Esophagus muscularis mucosa (tissue), 4 donors: Measurements from ENCODE around the gene PCDH15. TPM values are rescaled to one million over a fixed set of nuclear protein-coding genes. Genes with fewer than 3 reads are reported as not detected.

Experiments
- DNase-seq: peaks from one replicate; pipeline ENCODE4 v3.0.0-alpha.2; 2017; ENCODE audit errors: extremely low spot score
- H3K27ac ChIP-seq, 4 donors: fragments of 200-600 bp; sonication (generic); replicated peaks in 1 of 4; 1 replicate in 3 of 4; 2 replicates in 1 of 4; pipeline ENCODE4 v1.5.1; 2016 to 2019; ENCODE audit warnings: mild to moderate bottlenecking in 1 of 4
- H3K27me3 ChIP-seq, 4 donors: fragments of 200-600 bp; sonication (generic); one replicate each; pipeline versions ENCODE4 v1.5.1 to v1.6.0; 2016 to 2019
- H3K36me3 ChIP-seq, 4 donors: fragments of 200-600 bp; sonication (generic); one replicate each; pipeline ENCODE4 v1.5.1; 2016 to 2019
- H3K4me1 ChIP-seq, 4 donors: fragments of 200-600 bp; sonication (generic); one replicate each; pipeline ENCODE4 v1.5.1; 2016 to 2019
- H3K4me3 ChIP-seq, 4 donors: fragments of 200-600 bp; sonication (generic); 1 replicate in 2 of 4; 2 replicates in 2 of 4; pipeline ENCODE4 v1.5.1; 2016 to 2019; ENCODE audit warnings: mild to moderate bottlenecking in 4 of 4, moderate library complexity in 1 of 4
- H3K9me3 ChIP-seq, 4 donors: fragments of 200-600 bp; sonication (generic); 1 replicate in 3 of 4; 2 replicates in 1 of 4; pipeline ENCODE4 v1.5.1; 2016 to 2019
- CTCF ChIP-seq, 3 experiments: fragments of 200-600 bp in 2 of 3; fragments of 450-650 bp in 1 of 3; sonication (generic) in 2 of 3; IDR thresholded peaks; one replicate each; pipeline ENCODE4 v1.5.1; 2017 to 2019; ENCODE audit warnings: antibody characterized with exemption in 3 of 3, mild to moderate bottlenecking in 2 of 3, moderate library complexity in 1 of 3
- EP300 ChIP-seq: sonication (generic); formaldehyde crosslinking; IDR thresholded peaks from one replicate; pipeline ENCODE4 v1.6.1; 2017; ENCODE audit warnings: antibody characterized with exemption
- POLR2A ChIP-seq: fragments of 450-650 bp; IDR thresholded peaks from one replicate; pipeline ENCODE4 v1.6.1; 2017; ENCODE audit warnings: antibody characterized with exemption, moderate library complexity, mild to moderate bottlenecking, low read depth
- POLR2AphosphoS5 ChIP-seq, 2 donors: sonication (generic); formaldehyde crosslinking; IDR thresholded peaks; one replicate each; pipeline ENCODE4 v1.6.1; 2017; ENCODE audit warnings: antibody characterized with exemption in 2 of 2
- WGBS: methylation state at CpG from one replicate; pipeline ENCODE4 v1.1.5; 2018; 5-methylcytosine and 5-hydroxymethylcytosine counted together
- intact Hi-C: fragments of 100-400 bp; cut with DNase I; formaldehyde crosslinking; loops from one replicate; pipeline ENCODE4 v1.15.1; 2023
- total RNA-seq, 4 donors: library from RNA; depleted of rRNA; stranded (reverse); fragments of >200 nt; gene quantifications; one replicate each; pipeline versions ENCODE4 v1.1.0 to v1.2.1, GENCODE V29; 2016

Gene PCDH15
- total RNA-seq, 4 donors from 2014 or later = 0.13 to 0.50 TPM; not detected in 2

GRCh38 chr10:54796881-54797280 lies 4.2 kb downstream of the PCDH15 start:
- Histone ChIP-seq H3K27ac (no peak overlapping the region), H3K27me3 (no peaks in the 10 kb centered on the region), H3K4me3 (no peak overlapping the region), H3K9me3 (no peaks in the 10 kb centered on the region), H3K4me1 (peaks cover 0 to 5% (median 2%) of the 10 kb centered on the region in 4 donors), H3K36me3 (no peaks in the 10 kb centered on the region)
- intact Hi-C loops = no loop called here
- TF ChIP-seq POLR2A (no peak), EP300 (no peak), CTCF (IDR thresholded peaks at IDR 0.05) (no peak), POLR2AphosphoS5 (IDR thresholded peaks at IDR 0.05) (no peak)
- WGBS = 64% methylated on average over 3 of the region's 3 CpGs
- DNase-seq = no peak

GRCh38 chr10:54776622-54777021 lies 24.4 kb downstream of the PCDH15 start:
- Histone ChIP-seq H3K27ac (no peak overlapping the region), H3K27me3 (no peaks in the 10 kb centered on the region), H3K9me3 (no peaks in the 10 kb centered on the region), H3K36me3 (no peaks in the 10 kb centered on the region), H3K4me3 (no peak overlapping the region), H3K4me1 (no peaks in the 10 kb centered on the region)
- WGBS = 89% methylated on average over 4 of the region's 4 CpGs
- no peak for TF ChIP-seq POLR2AphosphoS5 (IDR thresholded peaks at IDR 0.05)
- TF ChIP-seq EP300 = no peak
- no peak for TF ChIP-seq POLR2A
- no peak for TF ChIP-seq CTCF (IDR thresholded peaks at IDR 0.05)
- intact Hi-C loops = no loop called here
- no peak for DNase-seq

- no peaks in the 10 kb centered on the region for H3K27me3 ChIP-seq
- H3K4me3 ChIP-seq = no peak overlapping the region
- no peak for TF ChIP-seq POLR2A
- TF ChIP-seq POLR2AphosphoS5 (IDR thresholded peaks at IDR 0.05) = no peak
- TF ChIP-seq CTCF (IDR thresholded peaks at IDR 0.05) = no peak
- TF ChIP-seq EP300 = no peak
- intact Hi-C loops = no loop called here
- H3K27ac ChIP-seq = no peak overlapping the region
- H3K36me3 ChIP-seq = no peaks in the 10 kb centered on the region
- DNase-seq = no peak
- no peaks in the 10 kb centered on the region for H3K9me3 ChIP-seq
- 85% methylated on average over 6 of the region's 6 CpGs for WGBS
- H3K4me1 ChIP-seq = no peaks in the 10 kb centered on the region
These were observed 28.4 kb downstream of the PCDH15 start for GRCh38 chr10:54772468-54773122.

- no peaks in the 10 kb centered on the region for H3K27me3 ChIP-seq
- no peak overlapping the region for H3K4me3 ChIP-seq
- no peaks in the 10 kb centered on the region for H3K36me3 ChIP-seq
- no peak for TF ChIP-seq POLR2AphosphoS5 (IDR thresholded peaks at IDR 0.05)
- TF ChIP-seq EP300 = no peak
- no peak for TF ChIP-seq CTCF (IDR thresholded peaks at IDR 0.05)
- no peak for TF ChIP-seq POLR2A
- H3K4me1 ChIP-seq = no peaks in the 10 kb centered on the region
- intact Hi-C loops = no loop called here
- H3K9me3 ChIP-seq = no peaks in the 10 kb centered on the region
- H3K27ac ChIP-seq = no peak overlapping the region
- 51% methylated on average over 2 of the region's 2 CpGs for WGBS
- DNase-seq = no peak
These were observed 32.0 kb downstream of the PCDH15 start for GRCh38 chr10:54769051-54769450.

- no peaks in the 10 kb centered on the region for H3K27me3 ChIP-seq
- H3K27ac ChIP-seq = no peak overlapping the region
- TF ChIP-seq EP300 = no peak
- TF ChIP-seq CTCF (IDR thresholded peaks at IDR 0.05) = no peak
- TF ChIP-seq POLR2A = no peak
- no peak for TF ChIP-seq POLR2AphosphoS5 (IDR thresholded peaks at IDR 0.05)
- no peaks in the 10 kb centered on the region for H3K4me1 ChIP-seq
- 67% methylated on average over 2 of the region's 2 CpGs for WGBS
- H3K4me3 ChIP-seq = no peak overlapping the region
- no peak for DNase-seq
- H3K36me3 ChIP-seq = no peaks in the 10 kb centered on the region
- no peaks in the 10 kb centered on the region for H3K9me3 ChIP-seq
- intact Hi-C loops = no loop called here
These were observed 42.2 kb downstream of the PCDH15 start for GRCh38 chr10:54758791-54759190.
